WTC11 (cell line): ENCODE results near the gene GNAO1. TPM values are rescaled to one million over a fixed set of nuclear protein-coding genes. Genes with fewer than 3 reads are reported as not detected.

Experiments used
- ATAC-seq: fragments of 200-7000 bp; cut with Tn5 transposase; 2 replicates; pipeline ENCODE4 v1.10.0; 2021; ENCODE audit warnings: mild to moderate bottlenecking, moderate library complexity
- CTCF ChIA-PET: fragments of 300-600 bp; sonication (Branson Sonifier 250); formaldehyde crosslinking; loops from one replicate; lab custom pipeline; 2021; ENCODE audit warnings: antibody characterized with exemption; lab: Charles Lee
- POLR2A ChIA-PET: fragments of 350-600 bp; sonication (Branson Sonifier 250); formaldehyde crosslinking; loops from one replicate; lab custom pipeline; 2021; ENCODE audit warnings: antibody characterized with exemption; lab: Charles Lee
- DNase-seq: peaks from one replicate; pipeline ENCODE4 v3.0.0; 2021; ENCODE audit warnings: low spot score
- H3K27ac Mint-ChIP-seq: 2 replicates; pipeline ENCODE4 v1.8.0; 2021; ENCODE audit warnings: mixed read lengths
- H3K27me3 Mint-ChIP-seq: 2 replicates; pipeline ENCODE4 v1.8.0; 2021; ENCODE audit warnings: low read depth, mild to moderate bottlenecking, moderate library complexity, mixed read lengths
- H3K36me3 Mint-ChIP-seq: 2 replicates; pipeline ENCODE4 v1.8.0; 2021; ENCODE audit warnings: mixed read lengths
- H3K4me1 Mint-ChIP-seq: 2 replicates; pipeline ENCODE4 v1.8.0; 2022; ENCODE audit warnings: mixed read lengths
- H3K4me3 Mint-ChIP-seq: 2 replicates; pipeline ENCODE4 v1.8.0; 2021; ENCODE audit warnings: mild to moderate bottlenecking, moderate library complexity, mixed read lengths
- H3K9me3 Mint-ChIP-seq: 2 replicates; pipeline ENCODE4 v1.8.0; 2021; ENCODE audit warnings: mixed read lengths
- EMX1 ChIP-seq: fragments of 250-450 bp; sonication (Bioruptor Pico); IDR thresholded peaks from 2 replicates; pipeline ENCODE4 v1.8.0; 2021; ENCODE audit warnings: mild to moderate bottlenecking
- FOXP1 ChIP-seq: sonication (generic); formaldehyde crosslinking; IDR thresholded peaks from 2 replicates; pipeline ENCODE4 v1.8.0; 2022; ENCODE audit warnings: missing genetic modification reagents, mild to moderate bottlenecking, moderate library complexity, borderline replicate concordance
- HMGXB4 ChIP-seq: sonication (generic); formaldehyde crosslinking; IDR thresholded peaks from 2 replicates; pipeline ENCODE4 v1.8.1; 2023; ENCODE audit warnings: mild to moderate bottlenecking, moderate library complexity, missing genetic modification reagents
- NFE2L1 ChIP-seq: sonication (generic); formaldehyde crosslinking; IDR thresholded peaks from 2 replicates; pipeline ENCODE4 v1.8.1; 2023; ENCODE audit warnings: missing genetic modification reagents
- NFYB ChIP-seq: sonication (generic); formaldehyde crosslinking; conservative IDR thresholded peaks from 2 replicates; pipeline ENCODE4 v1.8.0; 2022; ENCODE audit warnings: low read depth, missing genetic modification reagents
- NR2C2 ChIP-seq: sonication (generic); formaldehyde crosslinking; IDR thresholded peaks from 2 replicates; pipeline ENCODE4 v1.8.0; 2022; ENCODE audit warnings: mild to moderate bottlenecking, missing genetic modification reagents
- OVOL2 ChIP-seq: fragments of 250-450 bp; sonication (Bioruptor Pico); IDR thresholded peaks from 2 replicates; pipeline ENCODE4 v1.9.0; 2021; ENCODE audit warnings: mild to moderate bottlenecking, borderline replicate concordance
- SMAD3 ChIP-seq: sonication (generic); formaldehyde crosslinking; IDR thresholded peaks from 2 replicates; pipeline ENCODE4 v1.8.0; 2022; ENCODE audit warnings: missing genetic modification reagents, mild to moderate bottlenecking, borderline replicate concordance
- SP1 ChIP-seq: sonication (generic); formaldehyde crosslinking; conservative IDR thresholded peaks from 2 replicates; pipeline ENCODE4 v1.8.1; 2022; ENCODE audit warnings: missing genetic modification reagents
- TP53 ChIP-seq: sonication (generic); formaldehyde crosslinking; IDR thresholded peaks from 2 replicates; pipeline ENCODE4 v1.8.1; 2023; ENCODE audit warnings: mild to moderate bottlenecking, missing genetic modification reagents
- ZNF317 ChIP-seq: sonication (generic); formaldehyde crosslinking; IDR thresholded peaks from 2 replicates; pipeline ENCODE4 v1.8.1; 2023; ENCODE audit warnings: low read depth, mild to moderate bottlenecking, moderate library complexity, missing genetic modification reagents, borderline replicate concordance
- ZNF396 ChIP-seq: fragments of 250-450 bp; sonication (Bioruptor Pico); IDR thresholded peaks from 2 replicates; pipeline ENCODE4 v1.8.0; 2021; ENCODE audit warnings: mild to moderate bottlenecking, moderate library complexity, borderline replicate concordance
- total RNA-seq: library from RNA; stranded (reverse); gene quantifications from 3 replicates; pipeline ENCODE4 v1.2.3, GENCODE V29; 2021
- TF ChIP-seq, protein P1 (sequence below): fragments of 250-450 bp; sonication (Bioruptor Pico); IDR thresholded peaks from 2 replicates; pipeline ENCODE4 v1.9.0; 2021; ENCODE audit warnings: mild to moderate bottlenecking
- TF ChIP-seq, protein P2 (sequence below): fragments of 250-450 bp; sonication (Bioruptor Pico); IDR thresholded peaks from 2 replicates; pipeline ENCODE4 v1.9.0; 2021; ENCODE audit warnings: mild to moderate bottlenecking
- TF ChIP-seq, protein P3 (sequence below): fragments of 250-450 bp; sonication (Bioruptor Pico); IDR thresholded peaks from 2 replicates; pipeline ENCODE4 v1.9.0; 2021; ENCODE audit warnings: moderate library complexity, mild to moderate bottlenecking, inconsistent platforms, borderline replicate concordance
- TF ChIP-seq, protein P4 (sequence below): sonication (generic); formaldehyde crosslinking; IDR thresholded peaks from 2 replicates; pipeline ENCODE4 v1.8.0; 2022; ENCODE audit warnings: mild to moderate bottlenecking, missing genetic modification reagents
- TF ChIP-seq, protein P5 (sequence below): fragments of 250-450 bp; sonication (Bioruptor Pico); IDR thresholded peaks from 2 replicates; pipeline ENCODE4 v1.9.0; 2021; ENCODE audit warnings: mild to moderate bottlenecking, borderline replicate concordance
- TF ChIP-seq, protein P6 (sequence below): sonication (generic); formaldehyde crosslinking; IDR thresholded peaks from 2 replicates; pipeline ENCODE4 v1.8.1; 2023; ENCODE audit warnings: mild to moderate bottlenecking, missing genetic modification reagents, moderate library complexity

Gene GNAO1
- total RNA-seq, 1 experiment from 2014 or later, result 30.6 TPM

DNA sequence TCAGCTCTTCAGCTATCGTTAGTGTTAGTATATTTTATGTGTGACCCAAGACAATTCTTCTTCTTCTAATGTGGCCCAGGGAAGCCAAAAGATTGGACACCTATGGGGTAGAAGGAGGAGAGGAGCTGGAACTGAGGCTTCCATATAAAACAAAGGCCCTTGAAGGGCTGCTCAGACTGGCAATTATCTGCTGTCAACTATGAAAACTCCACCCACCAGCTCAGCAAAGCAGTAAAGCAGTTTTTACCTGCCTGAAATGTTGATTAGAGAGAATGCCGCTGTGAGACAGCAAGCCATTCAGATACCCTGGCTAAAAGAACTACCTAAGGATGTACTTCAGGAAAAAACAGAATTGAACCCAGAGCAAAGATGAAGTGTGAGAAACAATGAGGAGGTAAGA lies 45.9 kb upstream of the GNAO1 start (continued):
- TF ChIP-seq SP1 (CRISPR knock-in tag) (no peak), SMAD3 (no peak), FOXP1 (CRISPR knock-in tag) (no peak), ZNF317 (CRISPR knock-in tag) (no peak), ZNF396 (CRISPR knock-in tag) (no peak), OVOL2 (no peak)
- TF ChIP-seq, protein P1, sequence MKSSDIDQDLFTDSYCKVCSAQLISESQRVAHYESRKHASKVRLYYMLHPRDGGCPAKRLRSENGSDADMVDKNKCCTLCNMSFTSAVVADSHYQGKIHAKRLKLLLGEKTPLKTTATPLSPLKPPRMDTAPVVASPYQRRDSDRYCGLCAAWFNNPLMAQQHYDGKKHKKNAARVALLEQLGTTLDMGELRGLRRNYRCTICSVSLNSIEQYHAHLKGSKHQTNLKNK, result no peak

GRCh38 chr16:56151621-56152020 lies 39.7 kb upstream of the GNAO1 start:
- CTCF ChIA-PET, result no interaction called here
- POLR2A ChIA-PET, result interaction anchor here (0.6 kb wide), 1 partner anchor 134 kb away, joined by 3 read pairs; no protein-coding TSS in a partner anchor
- Mint-ChIP-seq H3K36me3 (peaks cover 17% of the 10 kb centered on the region), H3K4me3 (no peak overlapping the region), H3K27ac (no peak overlapping the region), H3K9me3 (peaks cover 15% of the 10 kb centered on the region), H3K4me1 (no peaks in the 10 kb centered on the region), H3K27me3 (no peaks in the 10 kb centered on the region)
- no peak for ATAC-seq
- TF ChIP-seq, protein P2, sequence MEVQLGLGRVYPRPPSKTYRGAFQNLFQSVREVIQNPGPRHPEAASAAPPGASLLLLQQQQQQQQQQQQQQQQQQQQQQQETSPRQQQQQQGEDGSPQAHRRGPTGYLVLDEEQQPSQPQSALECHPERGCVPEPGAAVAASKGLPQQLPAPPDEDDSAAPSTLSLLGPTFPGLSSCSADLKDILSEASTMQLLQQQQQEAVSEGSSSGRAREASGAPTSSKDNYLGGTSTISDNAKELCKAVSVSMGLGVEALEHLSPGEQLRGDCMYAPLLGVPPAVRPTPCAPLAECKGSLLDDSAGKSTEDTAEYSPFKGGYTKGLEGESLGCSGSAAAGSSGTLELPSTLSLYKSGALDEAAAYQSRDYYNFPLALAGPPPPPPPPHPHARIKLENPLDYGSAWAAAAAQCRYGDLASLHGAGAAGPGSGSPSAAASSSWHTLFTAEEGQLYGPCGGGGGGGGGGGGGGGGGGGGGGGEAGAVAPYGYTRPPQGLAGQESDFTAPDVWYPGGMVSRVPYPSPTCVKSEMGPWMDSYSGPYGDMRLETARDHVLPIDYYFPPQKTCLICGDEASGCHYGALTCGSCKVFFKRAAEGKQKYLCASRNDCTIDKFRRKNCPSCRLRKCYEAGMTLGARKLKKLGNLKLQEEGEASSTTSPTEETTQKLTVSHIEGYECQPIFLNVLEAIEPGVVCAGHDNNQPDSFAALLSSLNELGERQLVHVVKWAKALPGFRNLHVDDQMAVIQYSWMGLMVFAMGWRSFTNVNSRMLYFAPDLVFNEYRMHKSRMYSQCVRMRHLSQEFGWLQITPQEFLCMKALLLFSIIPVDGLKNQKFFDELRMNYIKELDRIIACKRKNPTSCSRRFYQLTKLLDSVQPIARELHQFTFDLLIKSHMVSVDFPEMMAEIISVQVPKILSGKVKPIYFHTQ (CRISPR knock-in tag), result no peak
- no peak for TF ChIP-seq ZNF396 (CRISPR knock-in tag)
- TF ChIP-seq SP1 (CRISPR knock-in tag), result no peak
- no peak for TF ChIP-seq NFE2L1 (CRISPR knock-in tag)
- TF ChIP-seq, protein P3, sequence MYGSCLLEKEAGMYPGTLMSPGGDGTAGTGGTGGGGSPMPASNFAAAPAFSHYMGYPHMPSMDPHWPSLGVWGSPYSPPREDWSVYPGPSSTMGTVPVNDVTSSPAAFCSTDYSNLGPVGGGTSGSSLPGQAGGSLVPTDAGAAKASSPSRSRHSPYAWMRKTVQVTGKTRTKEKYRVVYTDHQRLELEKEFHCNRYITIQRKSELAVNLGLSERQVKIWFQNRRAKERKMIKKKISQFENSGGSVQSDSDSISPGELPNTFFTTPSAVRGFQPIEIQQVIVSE (CRISPR knock-in tag), result no peak
- TF ChIP-seq NR2C2 (CRISPR knock-in tag), result no peak
- TF ChIP-seq OVOL2, result no peak
- TF ChIP-seq TP53 (CRISPR knock-in tag), result no peak
- TF ChIP-seq, protein P4, sequence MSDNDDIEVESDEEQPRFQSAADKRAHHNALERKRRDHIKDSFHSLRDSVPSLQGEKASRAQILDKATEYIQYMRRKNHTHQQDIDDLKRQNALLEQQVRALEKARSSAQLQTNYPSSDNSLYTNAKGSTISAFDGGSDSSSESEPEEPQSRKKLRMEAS (CRISPR knock-in tag), result no peak
- TF ChIP-seq, protein P5, sequence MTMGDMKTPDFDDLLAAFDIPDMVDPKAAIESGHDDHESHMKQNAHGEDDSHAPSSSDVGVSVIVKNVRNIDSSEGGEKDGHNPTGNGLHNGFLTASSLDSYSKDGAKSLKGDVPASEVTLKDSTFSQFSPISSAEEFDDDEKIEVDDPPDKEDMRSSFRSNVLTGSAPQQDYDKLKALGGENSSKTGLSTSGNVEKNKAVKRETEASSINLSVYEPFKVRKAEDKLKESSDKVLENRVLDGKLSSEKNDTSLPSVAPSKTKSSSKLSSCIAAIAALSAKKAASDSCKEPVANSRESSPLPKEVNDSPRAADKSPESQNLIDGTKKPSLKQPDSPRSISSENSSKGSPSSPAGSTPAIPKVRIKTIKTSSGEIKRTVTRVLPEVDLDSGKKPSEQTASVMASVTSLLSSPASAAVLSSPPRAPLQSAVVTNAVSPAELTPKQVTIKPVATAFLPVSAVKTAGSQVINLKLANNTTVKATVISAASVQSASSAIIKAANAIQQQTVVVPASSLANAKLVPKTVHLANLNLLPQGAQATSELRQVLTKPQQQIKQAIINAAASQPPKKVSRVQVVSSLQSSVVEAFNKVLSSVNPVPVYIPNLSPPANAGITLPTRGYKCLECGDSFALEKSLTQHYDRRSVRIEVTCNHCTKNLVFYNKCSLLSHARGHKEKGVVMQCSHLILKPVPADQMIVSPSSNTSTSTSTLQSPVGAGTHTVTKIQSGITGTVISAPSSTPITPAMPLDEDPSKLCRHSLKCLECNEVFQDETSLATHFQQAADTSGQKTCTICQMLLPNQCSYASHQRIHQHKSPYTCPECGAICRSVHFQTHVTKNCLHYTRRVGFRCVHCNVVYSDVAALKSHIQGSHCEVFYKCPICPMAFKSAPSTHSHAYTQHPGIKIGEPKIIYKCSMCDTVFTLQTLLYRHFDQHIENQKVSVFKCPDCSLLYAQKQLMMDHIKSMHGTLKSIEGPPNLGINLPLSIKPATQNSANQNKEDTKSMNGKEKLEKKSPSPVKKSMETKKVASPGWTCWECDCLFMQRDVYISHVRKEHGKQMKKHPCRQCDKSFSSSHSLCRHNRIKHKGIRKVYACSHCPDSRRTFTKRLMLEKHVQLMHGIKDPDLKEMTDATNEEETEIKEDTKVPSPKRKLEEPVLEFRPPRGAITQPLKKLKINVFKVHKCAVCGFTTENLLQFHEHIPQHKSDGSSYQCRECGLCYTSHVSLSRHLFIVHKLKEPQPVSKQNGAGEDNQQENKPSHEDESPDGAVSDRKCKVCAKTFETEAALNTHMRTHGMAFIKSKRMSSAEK (CRISPR knock-in tag), result no peak
- TF ChIP-seq HMGXB4, result no peak
- TF ChIP-seq EMX1 (CRISPR knock-in tag), result no peak
- no peak for TF ChIP-seq NFYB (CRISPR knock-in tag)
- TF ChIP-seq, protein P6, sequence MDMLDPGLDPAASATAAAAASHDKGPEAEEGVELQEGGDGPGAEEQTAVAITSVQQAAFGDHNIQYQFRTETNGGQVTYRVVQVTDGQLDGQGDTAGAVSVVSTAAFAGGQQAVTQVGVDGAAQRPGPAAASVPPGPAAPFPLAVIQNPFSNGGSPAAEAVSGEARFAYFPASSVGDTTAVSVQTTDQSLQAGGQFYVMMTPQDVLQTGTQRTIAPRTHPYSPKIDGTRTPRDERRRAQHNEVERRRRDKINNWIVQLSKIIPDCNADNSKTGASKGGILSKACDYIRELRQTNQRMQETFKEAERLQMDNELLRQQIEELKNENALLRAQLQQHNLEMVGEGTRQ (CRISPR knock-in tag), result no peak
- DNase-seq, result no peak
